GM12875 (cell line): ENCODE measurements around the gene KLK8.

Experiments used
- H3K4me3 ChIP-seq: one replicate; pipeline ENCODE4 v1.5.1; 2011; ENCODE audit warnings: low read depth, low read length, control low read depth
- TF ChIP-seq, protein P1 (sequence below): IDR thresholded peaks from 2 replicates; pipeline ENCODE4 v1.5.1; 2011; ENCODE audit warnings: low read depth, mild to moderate bottlenecking, control low read depth, inconsistent platforms, low read length, moderate library complexity, borderline replicate concordance; ENCODE audit not compliant: insufficient read depth

The KLK8 gene

DNA sequence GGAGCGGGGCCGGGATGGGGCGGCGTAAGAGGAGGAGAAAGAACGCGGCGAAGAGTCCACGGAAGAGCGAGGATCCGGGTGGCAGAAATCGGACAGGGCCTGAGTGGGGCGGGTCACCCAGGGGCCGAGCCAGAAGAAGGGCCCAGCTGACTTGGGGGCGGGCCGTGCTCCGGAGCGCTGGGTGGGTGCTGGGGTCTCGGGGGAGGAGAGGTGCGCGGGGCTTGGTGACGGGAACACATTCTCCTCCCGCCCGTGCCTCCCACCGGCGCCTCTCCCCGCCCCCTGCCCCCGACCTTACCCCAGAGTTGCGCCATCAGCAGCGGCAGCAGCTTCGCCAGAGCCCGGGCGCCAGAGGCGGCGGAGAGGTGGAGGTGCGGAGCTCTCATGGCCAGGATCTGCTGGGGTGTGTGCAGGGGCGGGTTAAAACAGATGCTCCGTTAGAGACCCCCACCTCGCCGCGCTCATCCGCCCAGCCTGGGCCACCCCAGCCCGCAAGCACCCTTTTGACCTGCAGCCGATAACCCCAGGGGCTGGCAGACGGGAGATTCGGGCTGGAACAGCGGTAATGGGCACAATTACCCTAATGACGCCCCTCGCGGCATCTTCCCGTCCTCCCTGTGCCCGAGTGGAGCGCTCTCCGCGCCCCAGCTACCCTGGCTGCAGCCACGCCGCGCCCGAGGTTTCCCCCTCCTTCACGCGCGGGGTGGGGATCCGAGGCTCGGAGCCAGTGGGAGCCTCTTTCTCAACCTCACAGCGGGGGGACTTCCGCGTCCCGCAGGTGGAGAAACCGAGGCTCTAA is 17.5 kb upstream of the KLK8 start:
- TF ChIP-seq, protein P1, sequence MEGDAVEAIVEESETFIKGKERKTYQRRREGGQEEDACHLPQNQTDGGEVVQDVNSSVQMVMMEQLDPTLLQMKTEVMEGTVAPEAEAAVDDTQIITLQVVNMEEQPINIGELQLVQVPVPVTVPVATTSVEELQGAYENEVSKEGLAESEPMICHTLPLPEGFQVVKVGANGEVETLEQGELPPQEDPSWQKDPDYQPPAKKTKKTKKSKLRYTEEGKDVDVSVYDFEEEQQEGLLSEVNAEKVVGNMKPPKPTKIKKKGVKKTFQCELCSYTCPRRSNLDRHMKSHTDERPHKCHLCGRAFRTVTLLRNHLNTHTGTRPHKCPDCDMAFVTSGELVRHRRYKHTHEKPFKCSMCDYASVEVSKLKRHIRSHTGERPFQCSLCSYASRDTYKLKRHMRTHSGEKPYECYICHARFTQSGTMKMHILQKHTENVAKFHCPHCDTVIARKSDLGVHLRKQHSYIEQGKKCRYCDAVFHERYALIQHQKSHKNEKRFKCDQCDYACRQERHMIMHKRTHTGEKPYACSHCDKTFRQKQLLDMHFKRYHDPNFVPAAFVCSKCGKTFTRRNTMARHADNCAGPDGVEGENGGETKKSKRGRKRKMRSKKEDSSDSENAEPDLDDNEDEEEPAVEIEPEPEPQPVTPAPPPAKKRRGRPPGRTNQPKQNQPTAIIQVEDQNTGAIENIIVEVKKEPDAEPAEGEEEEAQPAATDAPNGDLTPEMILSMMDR, result no peak
- no peak overlapping the region for H3K4me3 ChIP-seq

DNA sequence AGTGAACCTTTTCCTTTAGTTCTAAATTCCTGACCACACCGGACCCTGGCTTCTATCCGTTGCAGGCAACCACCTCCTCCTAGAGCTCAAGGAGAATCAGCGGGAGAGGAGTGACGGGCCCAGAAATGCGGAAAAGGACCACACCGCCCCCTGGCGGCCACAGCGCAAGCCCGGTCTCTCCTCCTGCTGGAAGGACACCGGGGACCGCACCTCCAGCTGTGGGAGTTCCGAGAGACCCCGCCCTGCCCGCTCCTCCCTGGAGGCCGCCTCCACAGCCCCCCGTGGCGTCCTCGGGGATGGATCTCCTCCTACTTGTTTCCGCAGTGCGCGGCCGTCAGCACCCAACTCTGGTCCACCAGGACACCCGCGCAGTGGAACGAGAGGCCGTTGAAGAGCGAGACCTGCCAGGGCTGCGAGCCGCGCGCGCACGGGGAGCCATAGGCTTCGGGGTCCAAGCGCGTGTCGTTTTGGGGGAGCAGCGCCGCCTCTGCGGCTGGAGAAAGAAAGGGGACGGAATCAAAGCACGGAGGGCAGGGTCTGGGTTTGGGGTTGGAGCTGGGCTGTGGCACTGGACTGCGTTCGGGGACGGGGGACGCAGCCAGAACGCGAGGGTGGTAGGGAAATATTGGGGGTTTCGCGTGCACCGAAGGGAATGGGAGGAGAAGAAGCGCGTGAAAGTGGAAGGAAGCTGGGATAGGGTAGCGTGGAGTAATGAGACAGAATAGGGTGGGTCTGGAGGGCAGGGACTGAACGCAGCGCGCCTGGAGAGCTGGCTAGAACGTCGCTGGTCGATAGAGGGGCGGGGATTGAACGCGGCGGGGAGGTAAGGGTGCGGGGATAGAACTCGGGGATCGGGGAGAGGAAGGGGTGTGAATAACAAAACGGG is 15.6 kb upstream of the KLK8 start:
- TF ChIP-seq, protein P1, result peak; percentile 80
- no peak overlapping the region for H3K4me3 ChIP-seq

DNA sequence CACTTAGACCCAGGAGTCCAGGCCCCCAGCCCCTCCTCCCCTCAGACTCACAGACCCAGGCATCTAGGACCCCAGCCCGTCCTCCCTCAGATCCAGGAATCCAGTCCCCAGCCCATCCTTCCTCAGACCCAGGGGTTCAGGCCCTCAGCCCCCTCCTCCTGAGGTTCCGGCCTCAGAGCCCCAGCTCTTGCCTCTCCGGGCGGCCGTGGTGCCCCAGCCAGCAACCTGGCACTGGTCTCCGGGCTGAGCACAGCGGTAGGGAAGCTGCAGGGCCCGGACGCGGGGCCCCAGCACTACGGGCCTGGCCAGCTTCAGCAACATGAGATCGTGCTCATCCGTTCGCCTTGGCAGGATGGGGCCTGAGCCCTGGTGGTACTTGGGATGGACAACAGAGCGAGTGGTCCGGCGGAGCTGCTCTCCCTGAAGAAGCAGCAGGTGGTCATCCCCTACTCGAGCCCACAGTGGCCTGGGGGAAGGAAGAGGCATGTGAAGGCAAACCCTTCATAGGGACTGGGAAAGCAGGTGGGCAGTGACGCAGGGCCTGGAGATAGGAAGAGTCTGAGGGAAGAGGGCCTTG is 14.4 kb upstream of the KLK8 start:
- H3K4me3 ChIP-seq, result no peak overlapping the region
- TF ChIP-seq, protein P1, result no peak

DNA sequence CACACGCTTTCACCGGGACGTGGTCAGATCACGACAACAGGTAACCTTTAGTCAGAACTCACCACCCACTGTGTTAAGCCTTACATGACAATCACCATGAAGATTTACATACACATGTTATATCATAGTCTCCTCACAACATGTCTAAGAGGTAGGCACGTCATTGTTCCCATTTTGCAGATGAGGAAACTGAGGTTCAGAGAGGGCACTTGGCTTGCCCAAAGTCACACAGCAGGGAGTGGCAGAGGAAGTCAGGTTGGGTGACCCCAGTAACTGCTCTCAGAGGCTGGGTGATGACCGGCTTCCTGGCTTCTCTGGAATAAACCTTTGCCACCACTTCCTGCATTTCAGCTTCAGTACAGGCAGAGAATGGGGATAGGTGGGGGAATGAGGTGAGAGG is 12.8 kb upstream of the KLK8 start:
- TF ChIP-seq, protein P1, result no peak
- H3K4me3 ChIP-seq, result no peak overlapping the region

DNA sequence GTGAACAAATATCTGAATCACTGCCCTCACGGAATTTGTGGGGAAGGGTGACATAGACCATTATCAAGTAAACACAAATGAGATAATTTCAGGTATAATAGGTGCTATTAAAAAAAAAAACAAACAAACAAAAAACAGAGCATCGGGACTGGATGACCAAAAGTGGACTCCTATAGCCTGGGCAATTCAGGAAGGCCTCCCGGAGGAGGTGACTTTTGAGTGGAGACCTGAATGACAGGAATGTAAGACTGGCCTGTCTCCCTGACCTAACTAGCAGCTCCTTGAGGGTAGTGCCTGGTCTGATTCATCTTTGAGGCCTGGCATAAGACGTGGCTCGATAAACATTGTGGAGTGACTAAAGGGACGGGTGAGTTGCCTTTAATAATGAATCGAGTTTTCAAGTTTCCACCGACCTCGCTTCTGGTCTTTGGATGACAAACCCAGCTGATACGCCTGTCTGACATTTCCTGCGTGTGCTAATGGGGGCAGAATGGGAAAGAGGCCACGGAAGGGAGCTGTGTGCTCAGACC is 11.3 kb upstream of the KLK8 start:
- no peak overlapping the region for H3K4me3 ChIP-seq
- TF ChIP-seq, protein P1, result no peak

DNA sequence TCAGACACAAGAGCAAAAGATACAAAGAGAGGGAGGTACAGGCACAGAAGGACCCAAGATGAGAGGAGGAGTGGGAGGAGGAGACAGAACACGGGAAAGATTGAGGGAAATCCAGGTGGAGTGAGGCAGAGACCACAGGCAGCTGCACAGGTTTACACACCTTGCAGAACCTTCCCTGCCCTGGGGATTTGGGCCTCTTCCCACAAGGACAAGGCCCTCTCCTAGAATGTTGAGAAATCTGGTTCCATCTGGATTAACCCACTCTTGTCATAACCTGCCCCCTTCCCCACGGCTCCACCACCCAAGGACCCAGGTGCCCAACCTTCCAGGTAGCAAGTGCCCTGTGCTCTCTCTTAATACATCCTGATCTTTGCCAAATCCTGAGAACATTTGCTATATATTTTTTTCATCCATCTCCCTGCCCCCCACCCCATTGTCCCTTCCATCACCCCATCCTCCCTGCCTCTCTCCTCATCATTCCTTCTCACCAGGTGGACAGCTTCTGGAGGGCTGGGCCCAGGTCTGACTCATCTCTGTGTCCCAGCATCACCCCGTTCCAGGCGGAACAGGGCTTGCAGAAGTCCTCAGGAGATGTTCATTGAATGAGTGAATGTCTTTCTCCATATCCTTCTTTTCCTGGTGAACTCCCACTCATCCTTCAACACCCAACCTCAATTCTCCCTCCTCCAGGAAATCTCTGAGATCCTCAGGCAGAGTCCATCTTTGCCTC is 8.8 kb upstream of the KLK8 start:
- TF ChIP-seq, protein P1, result no peak
- H3K4me3 ChIP-seq, result no peak overlapping the region
